GM10248 (cell line): Measurements from ENCODE around the gene KLHL29.

Experiments used
- CTCF ChIA-PET: fragments of 300-600 bp; sonication (Branson Sonifier 250); formaldehyde crosslinking; extraction: SDS; loops from one replicate; lab custom pipeline; 2021; ENCODE audit warnings: antibody characterized with exemption; lab: Yijun Ruan, JAX
- POLR2A ChIA-PET: fragments of 350-650 bp; sonication (Branson Sonifier 250); formaldehyde crosslinking; extraction: SDS; loops from one replicate; lab custom pipeline; 2020; ENCODE audit warnings: antibody characterized with exemption; lab: Yijun Ruan, JAX
- DNase-seq: peaks from one replicate; pipeline ENCODE4 v3.0.0; 2012; ENCODE audit errors: extremely low spot score
- TF ChIP-seq, protein P1 (sequence below): IDR thresholded peaks from 2 replicates; pipeline ENCODE4 v1.5.1; 2012; ENCODE audit warnings: mild to moderate bottlenecking, low read depth; ENCODE audit errors: extremely low read depth, missing control alignments, control extremely low read depth

KLHL29 gene

DNA sequence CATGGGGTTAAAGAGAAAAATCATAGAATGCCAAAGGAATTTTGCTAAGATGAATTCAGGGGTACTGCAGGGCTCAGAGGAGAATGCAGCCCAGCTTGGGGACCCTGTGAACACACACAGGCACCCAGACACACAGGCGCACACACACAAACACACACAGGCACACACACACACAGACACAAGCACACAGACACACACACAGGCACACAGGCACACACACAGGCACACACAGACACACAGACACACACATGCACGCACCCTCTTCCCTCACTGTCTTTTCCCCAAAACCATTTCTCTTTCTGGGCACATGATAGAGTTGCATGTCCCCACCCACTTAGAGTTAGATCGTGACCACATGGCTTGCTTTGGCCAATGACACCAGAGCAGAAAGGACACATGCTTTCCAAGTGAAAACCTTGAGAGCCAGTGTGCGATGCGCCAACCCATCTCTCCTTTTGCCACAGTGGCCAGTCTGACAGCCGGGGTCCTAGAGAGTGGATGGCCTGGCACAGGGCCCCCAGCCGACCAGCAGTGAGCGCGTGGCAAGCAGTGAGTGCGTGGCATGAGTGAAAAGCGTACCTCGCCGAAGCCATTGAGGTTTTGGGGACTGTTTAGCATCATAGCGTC, 163.3 kb downstream of the KLHL29 start:
- ChIA-PET CTCF (no interaction called here), POLR2A (no interaction called here)
- DNase-seq, result no peak
- TF ChIP-seq, protein P1, sequence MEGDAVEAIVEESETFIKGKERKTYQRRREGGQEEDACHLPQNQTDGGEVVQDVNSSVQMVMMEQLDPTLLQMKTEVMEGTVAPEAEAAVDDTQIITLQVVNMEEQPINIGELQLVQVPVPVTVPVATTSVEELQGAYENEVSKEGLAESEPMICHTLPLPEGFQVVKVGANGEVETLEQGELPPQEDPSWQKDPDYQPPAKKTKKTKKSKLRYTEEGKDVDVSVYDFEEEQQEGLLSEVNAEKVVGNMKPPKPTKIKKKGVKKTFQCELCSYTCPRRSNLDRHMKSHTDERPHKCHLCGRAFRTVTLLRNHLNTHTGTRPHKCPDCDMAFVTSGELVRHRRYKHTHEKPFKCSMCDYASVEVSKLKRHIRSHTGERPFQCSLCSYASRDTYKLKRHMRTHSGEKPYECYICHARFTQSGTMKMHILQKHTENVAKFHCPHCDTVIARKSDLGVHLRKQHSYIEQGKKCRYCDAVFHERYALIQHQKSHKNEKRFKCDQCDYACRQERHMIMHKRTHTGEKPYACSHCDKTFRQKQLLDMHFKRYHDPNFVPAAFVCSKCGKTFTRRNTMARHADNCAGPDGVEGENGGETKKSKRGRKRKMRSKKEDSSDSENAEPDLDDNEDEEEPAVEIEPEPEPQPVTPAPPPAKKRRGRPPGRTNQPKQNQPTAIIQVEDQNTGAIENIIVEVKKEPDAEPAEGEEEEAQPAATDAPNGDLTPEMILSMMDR, result no peak

DNA sequence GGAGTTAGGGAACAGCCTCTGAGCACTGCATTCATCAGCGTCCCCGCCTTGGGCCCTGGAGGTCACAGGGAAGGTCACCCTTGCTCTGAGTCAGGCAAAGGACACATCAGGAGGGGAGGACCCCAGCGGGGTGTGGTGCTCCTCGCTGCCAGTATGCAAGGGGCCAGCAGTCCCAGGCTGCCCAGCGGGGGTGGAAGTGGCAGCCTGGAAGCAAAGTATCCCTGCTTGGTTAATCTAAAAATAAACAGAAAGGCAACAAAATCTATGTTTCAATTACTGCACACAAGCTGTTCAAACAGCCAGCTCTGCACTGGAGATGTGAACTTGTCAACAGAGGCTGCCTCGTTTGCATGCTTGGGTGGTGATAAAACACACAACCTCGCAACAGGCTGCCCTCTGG, 164.1 kb downstream of the KLHL29 start:
- TF ChIP-seq, protein P1, result no peak
- no peak for DNase-seq
- POLR2A ChIA-PET, result no interaction called here
- CTCF ChIA-PET, result no interaction called here

DNA sequence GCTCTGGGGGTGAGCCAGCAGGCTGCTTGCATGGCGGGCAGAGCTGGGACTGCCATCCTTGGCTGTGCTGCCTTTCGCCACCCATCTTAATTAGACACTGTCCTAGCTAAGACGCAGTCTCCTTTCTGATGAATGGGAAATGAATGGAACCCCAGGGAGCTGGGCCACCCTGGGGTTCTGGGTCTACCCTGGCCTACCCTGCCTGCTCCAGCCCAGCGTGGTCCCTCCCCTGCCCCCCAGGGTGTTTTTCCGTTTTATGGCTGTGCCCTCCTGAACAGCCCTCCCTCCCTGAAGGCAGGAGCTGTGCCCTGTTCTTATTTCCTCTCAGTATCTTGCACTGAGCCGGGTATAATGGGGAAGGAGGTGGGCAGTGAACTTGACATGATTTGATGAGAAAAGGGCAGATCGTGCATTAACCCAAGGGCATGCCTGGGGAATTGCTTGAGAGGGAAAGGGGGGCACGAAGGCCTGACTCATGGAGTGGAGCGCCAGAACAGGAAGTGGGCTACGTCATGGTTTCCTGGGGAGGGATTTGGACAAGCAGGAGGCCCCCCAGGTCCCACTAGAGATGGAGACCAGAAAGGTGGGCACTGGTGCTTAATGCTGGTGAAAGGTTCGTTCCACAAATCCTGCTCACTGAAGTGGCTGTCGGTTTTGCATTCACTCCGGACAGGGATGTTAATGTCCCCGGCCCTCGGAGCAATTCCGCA, 165.0 kb downstream of the KLHL29 start:
- TF ChIP-seq, protein P1, result no peak
- no peak for DNase-seq
- CTCF ChIA-PET, result no interaction called here
- POLR2A ChIA-PET, result no interaction called here

DNA sequence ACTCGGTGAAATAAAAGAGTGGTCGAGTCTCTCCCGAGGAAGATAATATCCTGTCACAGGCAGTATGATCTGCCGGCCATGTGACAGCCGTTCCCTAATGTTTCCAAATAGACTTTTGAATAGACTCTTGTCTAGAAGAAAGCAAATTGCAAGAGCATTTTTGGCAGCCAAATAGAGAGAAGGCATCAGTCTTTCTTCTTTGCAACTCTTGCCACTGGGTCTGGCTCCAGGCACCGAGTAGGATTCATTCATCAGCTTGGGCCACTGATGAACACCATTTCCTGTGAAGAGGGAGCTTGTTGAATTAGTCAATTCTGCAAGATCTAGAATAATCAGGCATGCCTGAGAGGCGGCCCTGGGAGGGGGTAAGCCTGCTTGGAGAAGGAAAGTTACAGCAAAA, 165.6 kb downstream of the KLHL29 start:
- TF ChIP-seq, protein P1, result no peak
- CTCF ChIA-PET, result no interaction called here
- DNase-seq, result no peak
- POLR2A ChIA-PET, result no interaction called here

DNA sequence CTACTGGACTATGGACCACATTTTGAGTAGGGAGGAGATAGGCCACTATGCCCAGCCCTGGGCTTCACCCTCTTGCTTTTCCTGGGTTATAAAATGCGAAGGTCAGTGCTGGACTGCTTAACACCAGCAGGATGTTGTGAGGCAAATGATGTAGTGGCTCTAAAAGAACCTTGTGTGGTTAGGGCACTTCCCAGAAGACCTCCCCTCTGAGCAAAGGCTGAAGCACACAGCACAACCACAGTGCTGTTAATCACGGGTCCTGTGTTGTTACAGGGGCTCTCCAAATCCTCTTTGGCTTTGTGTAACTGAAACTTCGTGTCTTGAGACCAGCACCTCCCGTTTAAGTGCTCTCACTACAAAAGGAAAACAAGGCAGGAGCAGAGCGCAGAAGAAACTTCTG, 166.9 kb downstream of the KLHL29 start:
- ChIA-PET POLR2A (no interaction called here), CTCF (no interaction called here)
- DNase-seq, result no peak
- TF ChIP-seq, protein P1, result no peak

DNA sequence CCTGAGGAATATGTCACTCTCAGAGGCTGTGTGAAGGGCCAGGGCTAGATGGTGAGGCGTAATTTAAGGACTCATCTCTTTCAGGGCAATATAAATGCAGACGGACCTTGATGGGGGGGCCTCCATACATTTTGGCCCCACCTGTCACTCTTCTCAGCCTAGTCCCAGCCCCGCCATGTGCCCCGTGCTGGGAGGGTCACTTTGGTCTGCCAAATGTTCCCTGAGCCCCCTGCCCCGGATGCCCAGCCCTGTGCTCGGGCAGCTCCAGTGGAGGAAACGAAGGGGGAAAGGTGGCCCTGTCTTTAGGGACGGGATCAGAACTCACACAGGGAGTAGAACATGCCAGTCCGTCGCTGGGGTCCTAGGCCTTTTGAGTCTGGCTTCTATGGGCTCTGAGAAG, 168.6 kb downstream of the KLHL29 start:
- CTCF ChIA-PET, result no interaction called here
- TF ChIP-seq, protein P1, result no peak
- POLR2A ChIA-PET, result no interaction called here
- no peak for DNase-seq
